ENCODE measurements around the gene FAM53B.

Gene FAM53B

DNA sequence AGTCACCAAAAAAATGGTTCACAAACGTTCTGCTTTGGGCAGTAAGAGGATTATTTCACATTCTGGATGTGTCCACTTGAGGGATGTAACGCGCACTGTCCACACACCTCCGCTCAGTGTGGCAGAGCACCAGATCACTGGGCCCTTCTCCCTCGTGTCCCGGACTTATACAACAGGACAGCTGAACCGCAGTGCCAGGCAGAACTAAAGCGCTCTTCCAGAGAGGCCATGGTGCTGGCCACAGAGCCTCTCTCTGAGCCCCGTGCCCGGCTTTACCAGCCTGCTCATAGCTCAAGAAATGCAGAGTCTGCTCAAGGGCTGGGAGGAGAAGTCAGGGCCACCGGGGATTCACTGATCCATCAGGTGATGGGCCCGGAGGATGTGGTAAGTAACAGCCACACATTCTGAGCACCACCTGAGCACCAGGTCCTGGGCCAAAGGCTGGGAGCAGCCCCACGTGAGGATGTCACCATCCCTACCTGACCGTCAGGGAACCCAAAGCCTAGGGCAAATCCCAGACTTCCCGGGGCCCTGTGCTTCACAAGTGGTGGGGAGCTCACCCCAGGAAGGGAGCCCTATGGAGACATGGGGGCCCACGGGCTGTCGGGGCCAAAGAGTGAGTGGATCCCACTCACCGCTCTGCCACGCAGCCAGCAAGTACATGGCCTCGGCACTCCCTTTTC lies 74.9 kb downstream of the FAM53B start:
- Histone ChIP-seq H3K27me3 (ENCODE audit: insufficient read depth, low read depth) (no peaks in the 10 kb centered on the region), H3K4me2 (no peak overlapping the region), H3K4me3 (IDR thresholded peaks at IDR 0.05; ENCODE audit: insufficient read depth, low read depth, low read length) (no peak overlapping the region), H3K27ac (no peak overlapping the region), H3K9ac (no peak overlapping the region), H2AFZ (ENCODE audit: low read depth) (no peak overlapping the region), H4K20me1 (ENCODE audit: insufficient read depth) (no peaks in the 10 kb centered on the region), H3K79me2 (ENCODE audit: insufficient read depth, low read depth) (peaks cover 5% of the 10 kb centered on the region; the same call in 1 of the 2 replicates), H3K36me3 (ENCODE audit: insufficient read depth) (no peaks in the 10 kb centered on the region), H3K4me1 (ENCODE audit: low read depth, poor library complexity, severe bottlenecking) (peaks cover 10% of the 10 kb centered on the region)
- TF ChIP-seq, protein P1, sequence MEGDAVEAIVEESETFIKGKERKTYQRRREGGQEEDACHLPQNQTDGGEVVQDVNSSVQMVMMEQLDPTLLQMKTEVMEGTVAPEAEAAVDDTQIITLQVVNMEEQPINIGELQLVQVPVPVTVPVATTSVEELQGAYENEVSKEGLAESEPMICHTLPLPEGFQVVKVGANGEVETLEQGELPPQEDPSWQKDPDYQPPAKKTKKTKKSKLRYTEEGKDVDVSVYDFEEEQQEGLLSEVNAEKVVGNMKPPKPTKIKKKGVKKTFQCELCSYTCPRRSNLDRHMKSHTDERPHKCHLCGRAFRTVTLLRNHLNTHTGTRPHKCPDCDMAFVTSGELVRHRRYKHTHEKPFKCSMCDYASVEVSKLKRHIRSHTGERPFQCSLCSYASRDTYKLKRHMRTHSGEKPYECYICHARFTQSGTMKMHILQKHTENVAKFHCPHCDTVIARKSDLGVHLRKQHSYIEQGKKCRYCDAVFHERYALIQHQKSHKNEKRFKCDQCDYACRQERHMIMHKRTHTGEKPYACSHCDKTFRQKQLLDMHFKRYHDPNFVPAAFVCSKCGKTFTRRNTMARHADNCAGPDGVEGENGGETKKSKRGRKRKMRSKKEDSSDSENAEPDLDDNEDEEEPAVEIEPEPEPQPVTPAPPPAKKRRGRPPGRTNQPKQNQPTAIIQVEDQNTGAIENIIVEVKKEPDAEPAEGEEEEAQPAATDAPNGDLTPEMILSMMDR (conservative IDR thresholded peaks at IDR 0.05; ENCODE audit: low read depth, low read length), result no peak

GRCh38 chr10:124668517-124669051 lies 75.6 kb downstream of the FAM53B start:
- Histone ChIP-seq H3K9ac (no peak overlapping the region), H3K36me3 (ENCODE audit: insufficient read depth) (no peaks in the 10 kb centered on the region), H3K79me2 (ENCODE audit: insufficient read depth, low read depth) (peaks cover 11% of the 10 kb centered on the region; the same call in 1 of the 2 replicates), H3K27me3 (ENCODE audit: insufficient read depth, low read depth) (no peaks in the 10 kb centered on the region), H4K20me1 (ENCODE audit: insufficient read depth) (no peaks in the 10 kb centered on the region), H3K27ac (no peak overlapping the region), H3K4me1 (ENCODE audit: low read depth, poor library complexity, severe bottlenecking) (peaks cover 10% of the 10 kb centered on the region), H3K4me3 (IDR thresholded peaks at IDR 0.05; ENCODE audit: insufficient read depth, low read depth, low read length) (no peak overlapping the region), H2AFZ (ENCODE audit: low read depth) (no peak overlapping the region), H3K4me2 (no peak overlapping the region)
- TF ChIP-seq, protein P1 (conservative IDR thresholded peaks at IDR 0.05; ENCODE audit: low read depth, low read length), result no peak

DNA sequence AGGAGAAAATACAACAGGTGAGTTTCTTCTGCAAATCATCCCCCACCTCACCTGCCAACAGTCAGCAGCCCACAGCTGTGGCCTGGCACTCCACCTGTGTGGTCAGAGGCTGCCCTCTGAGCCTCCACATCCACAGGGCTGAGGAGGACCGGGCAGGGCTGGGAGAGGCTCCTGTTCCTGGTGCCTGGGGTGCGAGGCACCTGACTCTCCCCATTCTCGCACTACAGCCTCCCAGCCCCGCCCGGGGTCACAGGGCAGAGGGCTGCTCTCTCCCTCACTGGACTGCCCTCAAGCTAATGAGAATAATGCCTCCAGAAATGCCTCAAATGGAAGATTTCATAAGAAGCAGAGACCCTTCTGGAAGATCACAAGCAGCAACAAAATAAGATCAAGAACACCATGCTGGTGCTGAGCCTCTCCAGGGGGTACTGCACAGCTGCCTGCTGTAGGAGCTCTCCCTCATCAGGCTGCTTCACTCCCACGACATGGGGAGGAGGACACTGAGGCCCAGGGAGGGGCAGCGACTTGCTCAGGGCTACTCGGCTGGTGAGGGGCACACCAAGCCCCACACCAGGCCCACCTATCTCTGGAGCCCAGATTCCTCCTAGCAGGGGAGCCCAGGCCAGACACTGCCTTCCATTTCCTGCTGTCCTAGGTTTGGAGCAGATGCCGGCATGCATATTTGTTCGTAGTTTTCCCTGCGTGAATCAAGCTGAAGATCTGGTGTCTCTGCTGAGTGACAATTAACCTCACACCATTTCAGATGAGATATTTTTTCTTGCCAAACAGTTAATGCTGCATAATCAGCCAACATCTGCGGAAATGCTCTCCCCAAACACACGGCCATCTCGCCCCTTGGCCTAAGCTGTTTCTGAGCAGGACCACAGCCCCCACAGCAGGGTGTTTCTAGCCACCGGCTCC lies 76.5 kb downstream of the FAM53B start:
- Histone ChIP-seq H3K4me2 (no peak overlapping the region), H2AFZ (ENCODE audit: low read depth) (no peak overlapping the region), H4K20me1 (ENCODE audit: insufficient read depth) (no peaks in the 10 kb centered on the region), H3K9ac (no peak overlapping the region), H3K4me1 (ENCODE audit: low read depth, poor library complexity, severe bottlenecking) (peaks cover 2% of the 10 kb centered on the region), H3K36me3 (ENCODE audit: insufficient read depth) (no peaks in the 10 kb centered on the region), H3K27me3 (ENCODE audit: insufficient read depth, low read depth) (no peaks in the 10 kb centered on the region), H3K4me3 (IDR thresholded peaks at IDR 0.05; ENCODE audit: insufficient read depth, low read depth, low read length) (no peak overlapping the region), H3K27ac (no peak overlapping the region), H3K79me2 (ENCODE audit: insufficient read depth, low read depth) (peaks cover 11% of the 10 kb centered on the region; the same call in 1 of the 2 replicates)
- TF ChIP-seq, protein P1 (conservative IDR thresholded peaks at IDR 0.05; ENCODE audit: low read depth, low read length), result no peak

GRCh38 chr10:124666494-124666893 lies 77.7 kb downstream of the FAM53B start:
- H4K20me1 ChIP-seq (ENCODE audit: insufficient read depth), result no peaks in the 10 kb centered on the region
- peaks cover 10% of the 10 kb centered on the region; the same call in 1 of the 2 replicates for H3K79me2 ChIP-seq (ENCODE audit: insufficient read depth, low read depth)
- H3K27ac ChIP-seq, result no peak overlapping the region
- no peaks in the 10 kb centered on the region for H3K27me3 ChIP-seq (ENCODE audit: insufficient read depth, low read depth)
- peaks cover 6% of the 10 kb centered on the region for H3K4me1 ChIP-seq (ENCODE audit: low read depth, poor library complexity, severe bottlenecking)
- H3K4me3 ChIP-seq (IDR thresholded peaks at IDR 0.05; ENCODE audit: insufficient read depth, low read depth, low read length), result no peak overlapping the region
- H3K4me2 ChIP-seq, result no peak overlapping the region
- TF ChIP-seq, protein P1 (conservative IDR thresholded peaks at IDR 0.05; ENCODE audit: low read depth, low read length), result no peak
- H3K9ac ChIP-seq, result no peak overlapping the region
- no peaks in the 10 kb centered on the region for H3K36me3 ChIP-seq (ENCODE audit: insufficient read depth)
- H2AFZ ChIP-seq (ENCODE audit: low read depth), result no peak overlapping the region
